CMK (cell line): ENCODE results near the gene OR6C4.
"Not testable (repeated sequence)": the region's sequence is repeated elsewhere in the genome, so short reads cannot be mapped to it uniquely, and the experiment has no call there.

Experiments used
- DNase-seq: peaks from one replicate; pipeline ENCODE4 v3.0.0-alpha.2; 2010; ENCODE audit warnings: low read depth

The OR6C4 gene

DNA sequence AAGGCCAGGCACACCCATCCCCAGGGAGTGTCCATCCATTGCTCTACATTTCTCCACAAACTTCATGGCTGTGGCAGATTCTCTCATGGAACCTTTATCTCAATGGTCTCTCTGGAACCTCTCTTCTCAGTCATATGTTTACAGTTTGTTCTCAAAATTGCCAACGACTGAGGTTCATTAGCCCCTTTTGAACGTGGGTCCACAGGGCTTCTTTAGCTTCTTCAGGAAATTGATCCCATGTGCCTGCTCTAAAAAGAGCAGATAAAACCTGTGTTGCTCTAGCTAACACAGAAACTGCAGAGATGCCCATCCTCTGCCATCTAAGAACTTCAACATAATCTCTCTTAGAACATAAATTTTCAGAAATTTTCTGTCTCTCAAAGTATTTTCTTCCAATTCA, at the start of gene OR6C4:
Gene OR6C4 (plus strand): TSS at position 301 of the 400 bp plus-strand sequence. CDS start 1,625 bp downstream, outside the sequence.
- DNase-seq, result no peak

- no peak for DNase-seq
Measured at GRCh38 chr12:55499810-55500252, 49.6 kb upstream of the OR6C4 start.

GRCh38 chr12:55501601-55502000, 47.8 kb upstream of the OR6C4 start:
- DNase-seq, result no peak

DNA sequence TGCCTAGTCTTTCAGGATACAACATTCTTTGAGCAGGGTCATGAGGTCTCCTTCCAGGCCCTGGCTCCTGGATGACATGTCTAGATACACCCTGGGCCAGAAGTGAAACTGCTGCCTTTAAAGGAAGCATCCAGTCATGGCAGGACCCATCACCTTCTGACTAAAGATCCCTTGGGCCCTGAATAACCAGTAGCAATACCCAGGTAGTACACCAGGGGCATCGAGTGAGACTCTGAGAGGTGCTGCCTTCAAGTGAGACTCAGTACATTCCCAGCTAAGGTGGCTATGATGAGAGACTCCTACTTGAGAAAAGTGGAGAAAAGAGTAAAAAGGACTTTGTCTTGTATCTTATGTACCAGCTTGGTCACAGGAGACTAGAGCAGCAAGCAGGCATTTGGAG, 33.7 kb upstream of the OR6C4 start:
- no peak for DNase-seq

DNA sequence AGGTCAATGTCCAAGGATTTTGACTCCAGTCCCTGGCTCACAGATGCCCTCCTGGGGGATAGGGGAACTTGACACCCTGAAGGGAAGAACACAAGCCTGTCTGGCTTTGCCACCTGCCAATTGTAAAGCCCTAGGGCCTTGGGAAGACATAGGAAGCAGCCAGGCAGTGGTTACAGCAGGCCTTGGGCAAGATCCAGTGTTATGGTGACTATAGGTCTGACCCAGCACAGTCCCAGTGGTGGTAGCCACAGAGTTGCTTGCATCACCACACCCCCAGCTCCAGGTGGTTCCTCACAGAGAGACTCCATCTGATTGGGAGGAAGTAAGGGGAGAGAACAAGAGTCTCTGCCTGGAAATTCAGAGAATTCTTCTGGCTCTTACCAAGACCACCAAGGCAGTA, 33.0 kb upstream of the OR6C4 start:
- DNase-seq, result no peak

DNA sequence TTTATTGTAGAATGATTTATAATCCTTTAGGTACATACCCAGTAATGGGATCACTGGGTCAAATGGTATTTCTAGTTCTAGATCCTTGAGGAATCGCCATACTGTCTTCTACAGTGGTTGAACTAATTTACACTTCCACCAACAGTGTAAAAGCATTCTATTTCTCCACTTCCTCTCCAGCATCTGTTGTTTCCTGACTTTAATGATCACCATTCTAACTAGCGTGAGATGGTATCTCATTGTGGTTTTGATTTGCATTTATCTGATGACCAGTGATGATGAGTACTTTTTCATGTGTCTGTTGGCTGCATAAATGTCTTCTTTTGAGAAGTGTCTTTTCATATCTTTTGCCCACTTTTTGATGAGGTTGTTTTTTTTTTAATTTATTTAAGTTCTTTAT, 1.2 kb upstream of the OR6C4 start:
- DNase-seq, result not testable (repeated sequence)

DNA sequence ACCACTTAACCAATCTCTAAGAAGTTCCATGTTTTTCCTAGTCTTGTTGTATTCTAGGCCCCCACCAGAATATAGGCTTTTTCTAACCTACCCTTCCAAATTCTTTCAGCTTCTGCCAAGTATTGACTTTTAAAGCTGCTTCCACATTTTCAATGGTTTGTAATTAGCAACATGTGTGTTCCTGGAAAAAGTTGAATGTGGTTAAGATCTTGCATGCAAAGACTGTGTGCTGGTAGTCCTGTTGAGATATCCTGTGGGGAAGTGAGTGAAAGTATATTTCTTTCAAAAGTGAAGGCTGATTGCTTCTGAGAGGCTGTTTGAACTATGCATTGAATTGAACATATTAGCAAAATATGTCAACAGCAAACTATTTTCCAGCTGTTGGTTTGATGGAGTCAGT, 646 bp upstream of the OR6C4 start:
- DNase-seq, result no peak

DNA sequence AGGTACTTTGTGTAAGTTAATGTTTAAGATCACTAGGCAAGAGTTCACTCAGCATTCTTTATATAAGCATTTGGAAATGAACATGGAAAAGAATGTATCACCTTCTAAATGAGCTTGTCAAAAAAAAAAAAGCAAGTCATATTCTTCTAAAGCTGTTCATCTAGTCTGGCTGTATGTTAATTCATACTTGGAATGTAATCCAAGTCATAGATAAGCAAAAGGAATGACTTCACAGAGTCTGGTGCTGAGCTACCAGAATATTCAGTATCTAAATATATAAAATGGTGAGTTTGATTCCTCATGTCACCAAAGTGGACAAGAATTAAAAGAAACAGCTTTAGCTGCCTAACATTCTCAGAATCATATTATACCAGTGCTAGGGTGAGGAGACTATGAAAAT, 4.9 kb downstream of the OR6C4 start:
- no peak for DNase-seq

DNA sequence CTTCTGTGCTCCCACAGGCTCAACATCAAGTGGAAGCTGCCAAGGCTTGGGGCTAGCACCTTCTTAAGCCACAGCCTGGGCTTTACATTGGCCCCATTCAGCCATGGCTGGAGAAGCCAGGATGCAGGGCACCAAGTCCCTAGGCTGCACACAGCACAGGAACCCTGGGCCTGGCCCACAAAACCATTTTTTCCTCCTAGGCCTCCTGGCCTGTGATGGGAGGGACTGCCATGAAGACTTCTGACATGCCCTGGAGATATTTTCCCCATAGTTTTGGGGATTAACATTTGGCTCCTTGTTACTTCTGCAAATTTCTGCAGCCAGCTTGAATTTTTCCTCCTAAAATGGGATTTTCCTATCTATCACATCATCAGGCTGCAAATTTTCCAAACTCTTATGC, 20.7 kb downstream of the OR6C4 start:
- not testable (repeated sequence) for DNase-seq

DNA sequence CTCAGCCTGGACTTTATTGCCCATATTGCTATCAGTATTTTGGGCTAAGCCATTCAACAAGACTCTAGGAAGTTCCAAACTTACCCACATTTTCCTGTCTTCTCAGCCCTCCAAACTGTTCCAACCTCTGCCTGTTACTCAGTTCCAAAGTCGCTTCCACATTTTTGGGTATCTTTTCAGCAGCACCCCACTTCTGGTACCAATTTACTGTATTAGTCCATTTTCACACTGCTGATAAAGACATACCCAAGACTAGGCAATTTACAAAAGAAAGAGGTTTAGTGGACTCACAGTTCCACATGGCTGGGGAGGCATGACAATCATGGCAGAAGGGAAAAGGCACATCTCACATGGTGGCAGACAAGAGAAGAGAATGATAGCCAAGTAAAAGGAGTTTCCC, 21.3 kb downstream of the OR6C4 start:
- not testable (repeated sequence) for DNase-seq

DNA sequence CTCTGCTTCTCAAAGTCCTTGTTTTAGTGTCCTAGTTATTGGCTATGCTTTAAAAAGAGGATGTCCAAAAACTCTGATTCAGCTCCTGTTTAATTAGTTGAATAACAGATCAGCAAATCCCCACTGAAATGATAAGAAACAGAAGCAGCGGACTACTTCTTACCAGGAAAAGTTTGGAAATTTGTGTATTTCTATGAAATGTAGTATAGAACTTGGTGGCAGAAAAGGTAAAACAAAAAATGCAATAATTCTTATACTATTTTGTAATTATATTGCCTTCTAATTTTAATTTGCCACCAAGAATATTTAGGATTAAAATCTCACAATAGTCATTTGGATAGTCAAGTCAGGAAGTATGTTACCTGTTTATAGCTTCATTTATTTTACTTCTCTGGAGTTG, 22.8 kb downstream of the OR6C4 start, which contains the start of gene OR2AP1:
Gene OR2AP1 (plus strand): TSS at position 301 of the 400 bp plus-strand sequence. CDS start 1,947 bp downstream, outside the sequence.
- no peak for DNase-seq

GRCh38 chr12:55582066-55582465, 32.7 kb downstream of the OR6C4 start:
- DNase-seq, result no peak

DNA sequence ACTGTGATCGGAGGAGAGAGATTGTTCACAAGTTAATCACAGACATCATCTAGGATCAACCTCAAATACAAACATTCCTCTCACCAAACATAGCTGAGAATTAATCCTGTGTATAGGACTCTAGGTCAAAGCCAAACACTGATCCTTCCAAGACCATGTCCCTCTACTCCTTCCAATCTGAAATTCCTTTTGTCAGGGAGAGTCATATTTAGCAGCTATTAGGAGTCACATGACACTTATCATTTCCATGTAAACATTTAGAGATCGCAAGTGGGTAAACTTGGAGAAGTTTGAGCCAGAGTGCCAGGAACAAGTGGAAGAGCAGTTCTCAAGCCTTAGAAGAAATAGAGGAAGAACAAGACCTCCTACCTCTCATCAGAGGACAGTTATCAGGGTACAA, 36.4 kb downstream of the OR6C4 start:
- no peak for DNase-seq

DNA sequence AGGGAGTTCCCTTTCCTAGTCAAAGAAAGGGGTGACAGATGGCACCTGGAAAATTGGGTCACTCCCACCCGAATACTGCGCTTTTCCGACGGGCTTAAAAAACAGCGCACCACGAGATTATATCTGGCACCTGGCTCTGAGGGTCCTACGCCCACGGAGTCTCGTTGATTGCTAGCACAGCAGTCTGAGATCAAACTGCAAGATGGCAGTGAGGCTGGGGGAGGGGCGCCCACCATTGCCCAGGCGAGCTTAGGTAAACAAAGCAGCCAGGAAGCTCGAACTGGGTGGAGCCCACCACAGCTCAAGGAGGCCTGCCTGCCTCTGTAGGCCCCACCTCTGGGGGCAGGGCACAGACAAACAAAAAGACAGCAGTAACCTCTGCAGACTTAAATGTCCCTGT, 40.8 kb downstream of the OR6C4 start:
- DNase-seq, result not testable (repeated sequence)
